ENCODE data around the gene PUS7.
"Not testable (repeated sequence)": the region's sequence is repeated elsewhere in the genome, so short reads cannot be mapped to it uniquely, and the experiment has no call there.

PUS7 gene
- total RNA-seq: 15.0 reads per million, percentile 40 among the genes with 10 or more reads in this experiment

- peak; percentile 68 for DNase-seq
Observed at GRCh38 chr7:105521717-105522463, at the start of gene PUS7. Gene PUS7 (minus strand): TSS chr7:105522271. CDS start chr7:105508512, 13,759 bp downstream.

GRCh38 chr7:105567821-105568220 is 45.8 kb upstream of the PUS7 start:
- DNase-seq: no peak

GRCh38 chr7:105567024-105567423 is 45.0 kb upstream of the PUS7 start:
- DNase-seq: no peak

GRCh38 chr7:105565190-105565589 is 43.1 kb upstream of the PUS7 start:
- DNase-seq: no peak

- DNase-seq: no peak
Observed at GRCh38 chr7:105559926-105560325, 37.9 kb upstream of the PUS7 start.

- no peak for DNase-seq
Observed at GRCh38 chr7:105538339-105538738, 16.3 kb upstream of the PUS7 start.

GRCh38 chr7:105532709-105533460 is 10.8 kb upstream of the PUS7 start:
- DNase-seq: no peak

- DNase-seq: peak; percentile 80
Observed at GRCh38 chr7:105531792-105532671, 10.0 kb upstream of the PUS7 start, which contains the start of gene RINT1. Gene RINT1 (plus strand): TSS chr7:105532201. CDS start chr7:105532316, 115 bp downstream.

- DNase-seq: no peak
Observed at GRCh38 chr7:105530546-105530945, 8.5 kb upstream of the PUS7 start.

- no peak for DNase-seq
Observed at GRCh38 chr7:105530126-105530525, 8.1 kb upstream of the PUS7 start.

- DNase-seq: not testable (repeated sequence)
Observed at GRCh38 chr7:105527737-105528136, 5.7 kb upstream of the PUS7 start.

- no peak for DNase-seq
Observed at GRCh38 chr7:105524840-105525239, 2.8 kb upstream of the PUS7 start.

GRCh38 chr7:105524423-105524822 is 2.4 kb upstream of the PUS7 start:
- not testable (repeated sequence) for DNase-seq

- peak; percentile 17 for DNase-seq
Observed at GRCh38 chr7:105521027-105521716, 899 bp downstream of the PUS7 start.

- not testable (repeated sequence) for DNase-seq
Observed at GRCh38 chr7:105520620-105521019, 1.5 kb downstream of the PUS7 start.

- no peak for DNase-seq
Observed at GRCh38 chr7:105519353-105519752, 2.7 kb downstream of the PUS7 start.

- DNase-seq: not testable (repeated sequence)
Observed at GRCh38 chr7:105515610-105516009, 6.5 kb downstream of the PUS7 start.

- DNase-seq: no peak
Observed at GRCh38 chr7:105512926-105513526, 9.0 kb downstream of the PUS7 start.

GRCh38 chr7:105512415-105512814 is 9.7 kb downstream of the PUS7 start:
- DNase-seq: no peak

- no peak for DNase-seq
Observed at GRCh38 chr7:105502173-105502572, 19.9 kb downstream of the PUS7 start.

- DNase-seq: no peak
Observed at GRCh38 chr7:105497016-105497415, 25.1 kb downstream of the PUS7 start.

- no peak for DNase-seq
Observed at GRCh38 chr7:105496521-105496920, 25.6 kb downstream of the PUS7 start.

All from effector CD4-positive, alpha-beta T cell (primary cell).